ENCODE data around the gene LMX1A. TPM values are rescaled to one million over a fixed set of nuclear protein-coding genes. Genes with fewer than 3 reads are reported as not detected.

The LMX1A gene
- total RNA-seq, 2 donors from 2014 or later, result not detected

DNA sequence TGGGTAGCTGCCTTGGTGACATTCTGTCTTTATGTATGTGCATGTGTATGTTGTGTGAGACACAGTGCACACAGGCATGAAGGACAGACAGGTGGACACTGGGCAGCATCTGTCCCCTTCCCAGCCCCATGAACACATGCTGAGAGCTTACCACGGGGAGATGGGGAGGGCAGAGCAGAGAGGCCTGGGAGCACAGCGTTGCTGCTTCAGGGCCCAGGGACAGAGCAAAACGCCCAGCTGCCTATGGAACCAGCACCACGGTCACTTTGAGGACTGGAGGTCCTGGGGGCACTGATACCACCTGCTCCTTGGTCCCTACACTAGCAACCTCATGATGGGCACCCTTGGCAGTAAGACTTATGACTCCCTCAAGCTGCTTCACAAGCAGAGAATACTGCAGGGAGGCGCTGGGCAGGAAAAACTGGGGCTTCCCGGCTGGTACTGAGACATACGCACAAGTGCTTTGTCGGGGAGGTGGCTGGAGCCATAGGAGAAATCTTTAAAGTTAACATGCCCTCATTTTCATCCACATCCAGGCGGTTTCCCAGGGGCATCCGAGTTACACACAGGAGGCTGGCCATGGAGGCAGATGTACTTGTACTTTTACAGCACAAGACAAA is 40.3 kb downstream of the LMX1A start:
- no peak overlapping the region for H3K4me3 ChIP-seq
- H3K9me3 ChIP-seq, result peaks cover 0 to 11% of the 10 kb centered on the region in 2 donors
- TF ChIP-seq, protein P1, sequence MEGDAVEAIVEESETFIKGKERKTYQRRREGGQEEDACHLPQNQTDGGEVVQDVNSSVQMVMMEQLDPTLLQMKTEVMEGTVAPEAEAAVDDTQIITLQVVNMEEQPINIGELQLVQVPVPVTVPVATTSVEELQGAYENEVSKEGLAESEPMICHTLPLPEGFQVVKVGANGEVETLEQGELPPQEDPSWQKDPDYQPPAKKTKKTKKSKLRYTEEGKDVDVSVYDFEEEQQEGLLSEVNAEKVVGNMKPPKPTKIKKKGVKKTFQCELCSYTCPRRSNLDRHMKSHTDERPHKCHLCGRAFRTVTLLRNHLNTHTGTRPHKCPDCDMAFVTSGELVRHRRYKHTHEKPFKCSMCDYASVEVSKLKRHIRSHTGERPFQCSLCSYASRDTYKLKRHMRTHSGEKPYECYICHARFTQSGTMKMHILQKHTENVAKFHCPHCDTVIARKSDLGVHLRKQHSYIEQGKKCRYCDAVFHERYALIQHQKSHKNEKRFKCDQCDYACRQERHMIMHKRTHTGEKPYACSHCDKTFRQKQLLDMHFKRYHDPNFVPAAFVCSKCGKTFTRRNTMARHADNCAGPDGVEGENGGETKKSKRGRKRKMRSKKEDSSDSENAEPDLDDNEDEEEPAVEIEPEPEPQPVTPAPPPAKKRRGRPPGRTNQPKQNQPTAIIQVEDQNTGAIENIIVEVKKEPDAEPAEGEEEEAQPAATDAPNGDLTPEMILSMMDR (IDR thresholded peaks at IDR 0.05), result no peak
- no peaks in the 10 kb centered on the region for H3K36me3 ChIP-seq
- H3K27ac ChIP-seq, result no peak overlapping the region
- DNase-seq (ENCODE audit: low spot score), result no peak
- H3K27me3 ChIP-seq, result no peaks in the 10 kb centered on the region
- H3K4me1 ChIP-seq, result no peaks in the 10 kb centered on the region

DNA sequence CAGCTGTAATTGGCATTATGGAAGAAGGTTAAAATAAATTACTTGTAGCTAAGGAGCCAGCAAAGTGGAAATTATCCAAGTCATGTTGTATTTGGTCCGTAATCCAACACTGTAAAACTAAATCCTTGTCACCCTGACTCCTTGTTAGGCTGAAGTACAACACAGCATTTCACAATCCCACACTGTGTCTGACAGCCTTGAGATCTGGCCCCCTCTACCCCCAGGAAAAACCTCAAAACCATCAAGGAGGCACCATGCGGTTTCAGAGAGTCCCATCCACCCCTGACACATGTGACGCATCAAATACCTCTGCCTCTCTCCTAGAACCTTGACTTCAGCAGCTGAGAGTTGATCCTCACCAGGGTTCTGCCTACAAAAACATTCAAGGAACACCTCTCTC is 41.0 kb downstream of the LMX1A start:
- H3K9me3 ChIP-seq, result peaks cover 0 to 11% of the 10 kb centered on the region in 2 donors
- H3K27me3 ChIP-seq, result no peaks in the 10 kb centered on the region
- H3K36me3 ChIP-seq, result no peaks in the 10 kb centered on the region
- H3K27ac ChIP-seq, result no peak overlapping the region
- no peak overlapping the region for H3K4me3 ChIP-seq
- TF ChIP-seq, protein P1 (IDR thresholded peaks at IDR 0.05), result no peak
- no peak for DNase-seq (ENCODE audit: low spot score)
- H3K4me1 ChIP-seq, result no peaks in the 10 kb centered on the region

DNA sequence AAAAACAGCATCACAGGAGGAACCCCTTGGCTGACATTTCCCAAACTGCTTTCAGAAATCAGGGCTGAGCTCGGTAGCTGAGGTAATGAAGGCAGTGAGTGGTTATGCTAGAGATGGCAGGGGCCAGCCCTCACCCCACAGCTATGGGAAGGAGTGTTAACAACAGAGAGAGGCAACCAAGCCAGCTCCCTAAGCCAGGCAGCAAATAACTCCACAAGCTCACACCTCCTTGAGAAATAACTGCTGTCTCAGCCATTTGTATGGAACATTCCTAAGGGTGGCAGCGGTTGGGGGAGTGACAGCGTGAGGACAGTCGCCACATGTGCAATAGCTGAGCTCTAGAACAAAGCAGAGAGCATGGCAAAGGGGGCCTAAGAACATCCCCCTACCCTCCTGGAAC is 42.6 kb downstream of the LMX1A start:
- H3K36me3 ChIP-seq, result no peaks in the 10 kb centered on the region
- H3K4me1 ChIP-seq, result no peaks in the 10 kb centered on the region
- H3K27me3 ChIP-seq, result no peaks in the 10 kb centered on the region
- DNase-seq (ENCODE audit: low spot score), result no peak
- TF ChIP-seq, protein P1 (IDR thresholded peaks at IDR 0.05), result no peak
- H3K9me3 ChIP-seq, result peaks cover 0 to 11% of the 10 kb centered on the region in 2 donors
- H3K4me3 ChIP-seq, result no peak overlapping the region
- H3K27ac ChIP-seq, result no peak overlapping the region

DNA sequence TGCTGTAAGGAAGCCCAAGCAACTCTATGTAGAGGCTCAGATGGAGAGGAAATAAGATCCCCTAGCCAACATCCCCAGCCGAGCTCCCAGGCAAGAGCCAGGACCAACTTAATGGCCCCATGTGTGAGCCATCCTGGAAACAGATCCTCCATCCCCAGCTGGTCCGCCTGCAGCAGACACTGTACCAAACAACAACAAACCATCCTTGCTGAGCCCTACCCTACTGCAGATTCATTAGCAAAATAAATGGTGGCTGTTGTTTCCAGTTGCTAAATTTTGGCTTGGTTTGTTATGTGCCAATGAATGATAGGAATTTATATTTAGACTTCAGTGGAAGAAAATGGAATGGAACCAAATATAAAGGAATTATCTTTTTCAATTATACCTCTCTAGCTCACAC is 43.9 kb downstream of the LMX1A start:
- Histone ChIP-seq H3K36me3 (no peaks in the 10 kb centered on the region), H3K4me3 (no peak overlapping the region), H3K4me1 (no peaks in the 10 kb centered on the region), H3K27me3 (no peaks in the 10 kb centered on the region), H3K9me3 (peaks cover 0 to 11% of the 10 kb centered on the region in 2 donors), H3K27ac (no peak overlapping the region)
- TF ChIP-seq, protein P1 (IDR thresholded peaks at IDR 0.05), result no peak
- no peak for DNase-seq (ENCODE audit: low spot score)

DNA sequence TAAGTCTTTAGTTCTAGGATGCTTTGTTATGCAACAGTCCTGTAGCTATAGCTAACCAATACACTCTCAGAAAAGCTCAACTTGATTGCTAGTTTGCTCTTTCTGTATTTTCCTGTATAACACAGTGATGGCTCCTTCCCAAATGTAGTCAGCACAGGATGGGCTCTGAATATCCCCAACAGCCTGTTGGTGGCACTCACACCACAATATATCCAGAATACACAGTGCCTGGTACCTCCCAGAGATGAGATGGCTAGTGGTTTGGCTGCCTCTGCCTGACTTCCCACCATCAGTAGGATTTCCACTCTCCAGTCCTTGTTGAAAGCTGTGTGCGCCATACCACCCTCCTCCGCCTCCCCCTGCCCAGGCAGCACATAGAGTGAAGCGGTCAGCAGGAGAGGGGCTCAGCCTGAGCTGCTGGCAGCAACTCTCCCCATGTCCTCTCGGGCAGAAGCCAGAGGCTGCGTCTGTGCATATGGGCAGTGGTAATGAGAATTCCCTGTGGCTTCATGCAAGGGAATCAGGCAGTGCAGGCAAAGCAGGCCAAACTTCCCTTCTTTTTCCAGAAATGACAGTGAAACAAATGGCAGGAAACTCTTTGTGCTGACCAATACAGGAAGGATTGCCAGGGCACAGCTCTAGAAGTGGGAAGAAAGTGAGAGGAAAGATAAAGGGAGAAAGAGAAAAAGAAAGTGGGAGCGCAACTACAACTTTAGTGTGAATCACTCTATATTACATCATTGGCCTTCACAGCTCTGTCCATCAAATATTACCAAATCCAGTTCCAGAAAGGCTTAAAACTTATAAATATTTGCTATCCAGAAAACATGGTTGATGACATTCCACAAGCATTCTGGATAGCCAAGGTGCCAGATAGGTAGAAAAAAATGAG is 49.7 kb downstream of the LMX1A start:
- H3K4me3 ChIP-seq, result no peak overlapping the region
- no peaks in the 10 kb centered on the region for H3K27me3 ChIP-seq
- H3K27ac ChIP-seq, result no peak overlapping the region

More for the DNA sequence above, 49.7 kb downstream of the LMX1A start:
- H3K36me3 ChIP-seq, result no peaks in the 10 kb centered on the region
- TF ChIP-seq, protein P1 (IDR thresholded peaks at IDR 0.05), result no peak
- no peaks in the 10 kb centered on the region for H3K4me1 ChIP-seq
- DNase-seq (ENCODE audit: low spot score), result no peak
- no peaks in the 10 kb centered on the region for H3K9me3 ChIP-seq

Measured in right atrium auricular region (tissue), 2 donors.